Hepatic stellate cell (primary cell): ENCODE data around the gene PKDCC.
"Not testable (repeated sequence)": the region's sequence is repeated elsewhere in the genome, so short reads cannot be mapped to it uniquely, and the experiment has no call there.

Source experiments
- DNase-seq: peaks from one replicate; pipeline ENCODE4 v3.0.0; 2011; ENCODE audit warnings: low spot score

The PKDCC gene

DNA sequence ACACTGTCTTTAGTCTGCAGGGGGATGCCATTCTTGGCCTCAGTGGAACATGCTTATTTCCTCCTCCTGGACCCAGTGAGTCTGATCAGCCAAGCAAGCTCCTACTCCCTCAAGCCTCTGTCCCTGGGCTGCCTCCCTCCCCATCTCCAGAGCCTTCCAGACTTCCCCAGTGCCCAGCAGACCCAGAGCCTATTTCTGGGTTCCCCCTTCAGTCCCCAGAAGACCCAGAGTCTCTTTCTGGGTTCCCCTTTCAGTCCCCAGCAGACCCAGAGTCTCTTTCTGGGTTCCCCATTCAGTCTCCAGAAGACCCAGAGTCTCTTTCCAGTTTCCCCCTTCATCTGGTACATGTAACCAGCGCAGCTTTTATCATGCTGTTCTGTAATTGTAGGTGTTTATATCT, 17.0 kb upstream of the PKDCC start:
- no peak for DNase-seq

DNA sequence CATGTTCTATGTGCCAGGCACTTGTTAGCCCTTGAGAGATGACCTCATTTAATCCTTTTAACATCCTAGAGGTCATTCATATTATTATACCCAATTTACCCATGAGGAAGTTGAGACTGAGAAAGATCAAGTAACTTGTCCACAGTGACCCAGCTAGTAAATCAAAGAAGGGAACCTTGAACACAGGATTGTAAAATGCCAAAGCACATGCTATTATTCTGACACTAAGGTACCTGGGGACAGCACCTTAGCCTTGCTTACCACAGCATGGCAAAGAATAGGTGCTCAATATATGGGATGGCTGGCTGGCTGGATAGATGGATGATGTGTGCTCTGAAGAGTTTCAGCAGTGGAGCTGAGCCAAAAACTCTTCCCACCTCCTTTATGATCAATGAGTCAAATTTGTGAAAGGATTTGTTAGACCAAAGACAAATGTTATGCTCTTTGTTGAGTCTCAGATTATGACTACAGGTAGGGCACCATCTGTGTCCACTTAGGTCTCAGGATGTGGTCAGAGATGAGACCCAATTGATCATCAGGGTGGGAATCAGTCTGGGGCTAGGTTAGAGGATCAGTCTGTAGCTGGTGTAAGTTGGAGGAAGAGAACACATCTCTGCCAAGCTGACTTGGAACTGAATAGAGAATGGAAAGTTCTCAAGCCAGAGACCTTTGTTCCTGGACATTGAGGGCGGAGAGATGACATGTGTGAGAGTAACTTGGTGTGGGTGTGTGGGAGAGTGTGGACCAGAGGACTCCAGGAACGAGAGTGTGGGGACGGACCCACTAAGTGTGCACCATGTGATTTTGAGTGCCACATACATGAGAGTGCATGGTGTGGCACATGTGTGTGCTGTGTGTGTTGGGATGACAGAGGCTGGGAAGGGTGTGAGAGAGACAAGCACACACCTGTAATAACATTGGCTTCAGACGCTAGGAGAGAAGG, 16.3 kb upstream of the PKDCC start:
- DNase-seq = no peak

DNA sequence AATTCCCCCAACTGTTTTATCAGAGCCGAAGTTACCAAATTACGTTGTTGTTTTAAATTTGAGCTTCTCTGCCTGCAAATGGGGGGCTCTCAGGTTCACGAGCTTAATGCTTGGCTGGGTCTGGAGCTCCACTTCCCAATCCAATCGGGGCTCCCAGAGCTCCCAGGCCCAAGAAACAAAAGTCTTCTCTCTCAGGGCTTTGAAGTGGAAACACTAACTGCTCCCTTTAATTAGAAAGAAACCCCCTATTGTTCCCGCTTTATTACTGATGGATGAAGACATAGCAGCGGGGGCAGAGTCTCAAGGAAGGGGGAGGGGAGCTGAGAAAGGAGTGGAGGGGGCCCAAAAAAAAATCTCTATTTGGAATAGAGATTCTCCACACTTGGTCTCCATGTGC, 15.6 kb upstream of the PKDCC start:
- no peak for DNase-seq

DNA sequence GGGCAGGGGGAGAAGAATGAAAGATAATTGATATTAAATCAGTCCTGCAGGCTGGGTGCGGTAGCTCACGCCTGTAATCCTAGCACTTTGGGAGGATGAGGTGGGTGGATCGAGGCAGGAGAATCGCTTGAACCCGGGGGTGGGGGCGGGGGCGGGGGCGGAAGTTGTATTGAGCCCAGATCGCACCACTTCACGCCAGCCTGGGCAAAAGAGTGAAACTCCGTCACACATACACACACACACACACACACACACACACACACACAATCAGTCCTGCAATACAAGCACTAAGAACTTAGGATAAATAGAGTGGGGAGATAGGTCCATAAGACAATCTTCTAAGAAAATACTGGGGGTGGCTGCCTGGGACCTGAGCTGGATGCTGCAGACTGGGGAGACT, 15.1 kb upstream of the PKDCC start:
- no peak for DNase-seq

DNA sequence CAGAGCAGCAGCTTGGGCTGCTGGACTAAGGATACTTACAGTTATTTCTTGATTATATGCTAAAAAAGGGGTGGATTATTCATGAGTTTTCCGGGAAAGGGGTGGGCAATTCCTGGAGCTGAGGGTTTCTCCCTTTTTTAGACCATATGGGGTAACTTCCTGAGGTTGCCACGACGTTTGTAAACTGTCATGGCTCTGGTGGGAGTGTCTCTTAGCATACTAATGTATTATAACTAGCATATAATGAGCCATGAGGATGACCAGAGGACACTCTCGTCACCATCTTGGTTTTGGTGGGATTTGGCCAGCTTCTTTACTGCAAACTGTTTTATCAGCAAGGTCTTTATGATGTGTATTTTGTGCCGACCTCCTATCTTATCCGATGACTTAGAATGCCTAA, 13.7 kb upstream of the PKDCC start:
- DNase-seq = not testable (repeated sequence)

DNA sequence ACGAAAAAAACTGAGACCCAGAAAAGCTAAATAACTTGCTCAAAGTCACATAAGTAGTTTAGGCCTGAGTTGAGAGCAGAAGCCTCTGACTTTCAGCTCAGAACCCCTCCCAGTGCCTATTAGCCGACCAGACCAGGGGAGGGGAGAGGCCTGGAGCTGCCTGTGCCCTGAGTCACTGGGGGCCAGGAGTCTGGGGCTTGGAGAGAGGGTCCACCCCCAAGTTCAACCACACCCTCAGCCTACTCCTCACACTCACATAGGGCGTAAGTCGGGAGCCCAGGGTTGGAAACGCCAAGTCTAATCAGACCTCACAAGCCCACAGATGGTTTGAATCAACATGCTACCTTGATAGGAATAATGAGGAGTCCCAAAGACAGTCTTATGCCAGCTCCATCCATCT, 12.6 kb upstream of the PKDCC start:
- no peak for DNase-seq

DNA sequence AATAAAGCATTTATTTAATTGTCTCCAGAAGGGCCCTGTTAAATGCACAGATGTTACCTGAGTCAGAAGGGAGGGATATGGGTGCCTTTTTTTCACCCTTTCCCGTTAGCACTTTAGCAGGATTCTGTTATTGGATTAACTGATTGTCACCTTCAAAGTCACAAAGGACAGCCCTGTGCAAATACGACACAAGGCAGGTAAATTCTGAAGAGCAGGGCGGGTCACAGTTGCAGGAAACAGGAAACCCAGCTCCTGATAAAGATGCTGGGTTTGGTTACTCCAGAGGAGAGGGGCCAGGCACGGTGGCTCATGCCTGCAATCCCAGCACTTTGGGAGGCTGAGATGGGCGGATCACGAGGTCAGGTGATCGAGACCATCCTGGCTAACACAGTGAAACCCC, 11.4 kb upstream of the PKDCC start:
- no peak for DNase-seq

DNA sequence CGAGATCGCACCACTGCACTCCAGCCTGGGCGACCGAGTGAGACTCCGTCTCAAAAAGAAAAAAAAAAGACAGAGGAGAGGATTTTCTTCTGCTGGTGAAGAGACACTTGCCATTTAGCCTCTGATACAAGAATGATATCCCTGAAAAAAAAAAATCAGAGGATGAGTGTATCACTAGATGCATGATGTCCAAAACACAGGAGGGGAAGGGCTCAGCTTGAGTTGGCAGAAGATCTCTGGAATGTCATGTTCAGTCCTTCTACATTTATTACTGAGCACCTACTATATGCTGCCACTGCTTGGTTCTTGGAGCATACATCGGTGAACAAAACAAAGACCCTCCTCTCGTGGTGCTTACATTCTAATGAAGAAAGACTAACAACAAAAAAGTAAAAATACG, 10.9 kb upstream of the PKDCC start:
- no peak for DNase-seq

DNA sequence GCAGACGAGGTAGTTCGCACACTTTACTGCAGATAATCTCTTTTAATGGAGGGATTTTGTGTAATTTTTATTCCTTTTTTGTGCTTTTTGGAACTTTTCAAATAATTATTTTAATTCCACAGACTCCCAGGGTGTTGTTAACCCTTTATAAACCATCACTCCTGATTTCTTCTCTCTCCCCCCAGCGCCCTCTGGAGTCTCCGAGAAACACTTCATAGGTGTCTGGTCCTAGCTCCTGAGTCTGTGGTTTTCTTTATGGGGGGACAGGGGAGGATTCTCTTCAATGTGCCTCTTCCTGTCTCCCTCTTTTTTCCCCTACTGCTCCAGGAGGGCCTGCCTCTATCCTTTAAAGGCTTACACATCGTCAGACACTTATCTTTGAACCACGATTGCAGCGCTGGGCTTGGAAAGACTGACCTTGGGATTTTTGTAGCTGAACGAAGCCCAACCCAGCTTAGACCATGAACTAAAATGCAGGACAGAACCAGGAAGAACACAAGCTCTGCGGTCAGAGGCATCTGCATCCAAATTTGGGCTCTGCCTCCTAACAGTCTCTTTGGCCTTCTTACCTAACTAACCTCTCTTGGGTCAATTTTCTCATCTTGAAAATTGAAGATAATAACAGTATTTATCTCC, 7.1 kb upstream of the PKDCC start:
- DNase-seq = no peak

DNA sequence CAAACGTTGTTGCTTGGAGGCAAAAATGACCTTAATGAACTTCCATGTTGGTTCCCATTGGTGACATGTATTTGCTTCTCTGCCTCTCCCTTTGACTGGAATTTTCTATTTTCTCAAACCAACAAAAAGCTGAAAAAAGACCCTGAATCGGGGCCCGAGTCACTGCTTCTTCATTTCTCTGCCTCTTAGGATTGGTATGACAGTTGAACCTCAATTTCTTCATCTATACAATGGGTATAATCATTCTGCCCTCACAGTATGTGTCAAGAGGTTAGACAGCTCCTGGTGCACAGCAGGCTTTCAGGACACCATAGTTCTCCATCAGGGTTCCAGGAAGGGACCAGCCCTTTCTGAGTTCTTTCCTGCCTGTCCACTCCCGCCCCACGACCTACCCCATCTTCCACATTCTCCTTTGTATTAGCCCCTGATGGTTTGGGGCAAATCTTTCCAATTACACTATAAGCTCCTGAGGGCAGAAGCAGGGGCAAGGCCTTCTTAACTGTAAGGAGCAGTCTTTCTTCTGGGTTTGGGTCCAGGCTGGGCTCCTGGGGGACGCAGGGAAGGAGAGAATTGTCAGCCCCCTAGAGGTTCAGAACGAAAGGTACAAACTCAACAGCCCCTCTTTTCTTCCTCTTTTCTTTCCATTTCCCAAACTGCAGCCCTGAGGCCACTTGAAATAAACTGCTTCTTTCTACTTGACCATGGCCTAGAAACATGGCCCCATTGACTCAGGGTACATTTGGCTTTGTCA, 6.3 kb upstream of the PKDCC start:
- DNase-seq = no peak

DNA sequence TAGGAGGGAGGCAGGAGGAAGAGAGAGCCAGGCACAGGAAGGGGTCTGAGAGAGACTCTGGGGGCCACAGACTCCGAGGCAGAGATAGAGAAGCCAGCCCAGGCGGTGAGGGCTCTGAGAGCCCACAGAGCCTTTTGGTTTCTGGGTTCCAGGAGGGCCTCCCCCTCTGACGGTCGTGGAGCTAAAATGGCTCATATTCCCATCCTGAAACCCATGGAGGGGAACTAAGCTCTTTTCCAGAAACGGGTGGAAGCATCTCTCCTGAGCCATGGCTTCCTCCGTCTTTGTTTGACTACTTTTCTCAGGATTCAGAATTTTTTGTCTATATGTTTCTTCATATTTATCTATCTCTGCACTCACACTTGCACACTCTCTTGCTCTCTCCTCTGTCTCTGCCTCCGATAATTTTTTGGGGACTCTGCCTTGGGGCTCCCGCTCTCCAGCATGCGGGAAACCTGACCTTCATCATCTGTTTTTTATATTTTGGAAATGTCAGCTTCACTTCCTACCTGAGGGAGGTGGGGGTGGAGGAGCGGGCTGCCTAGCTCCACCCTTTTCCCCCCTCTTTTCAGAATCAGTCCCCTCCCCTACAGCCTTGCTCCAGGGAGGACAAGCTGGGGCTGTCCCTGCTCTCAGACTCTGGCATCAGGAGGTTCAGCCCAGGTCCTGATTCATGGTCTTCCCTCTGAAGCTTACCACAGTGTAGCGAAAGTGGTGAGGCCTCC, 5.0 kb upstream of the PKDCC start:
- DNase-seq = no peak

DNA sequence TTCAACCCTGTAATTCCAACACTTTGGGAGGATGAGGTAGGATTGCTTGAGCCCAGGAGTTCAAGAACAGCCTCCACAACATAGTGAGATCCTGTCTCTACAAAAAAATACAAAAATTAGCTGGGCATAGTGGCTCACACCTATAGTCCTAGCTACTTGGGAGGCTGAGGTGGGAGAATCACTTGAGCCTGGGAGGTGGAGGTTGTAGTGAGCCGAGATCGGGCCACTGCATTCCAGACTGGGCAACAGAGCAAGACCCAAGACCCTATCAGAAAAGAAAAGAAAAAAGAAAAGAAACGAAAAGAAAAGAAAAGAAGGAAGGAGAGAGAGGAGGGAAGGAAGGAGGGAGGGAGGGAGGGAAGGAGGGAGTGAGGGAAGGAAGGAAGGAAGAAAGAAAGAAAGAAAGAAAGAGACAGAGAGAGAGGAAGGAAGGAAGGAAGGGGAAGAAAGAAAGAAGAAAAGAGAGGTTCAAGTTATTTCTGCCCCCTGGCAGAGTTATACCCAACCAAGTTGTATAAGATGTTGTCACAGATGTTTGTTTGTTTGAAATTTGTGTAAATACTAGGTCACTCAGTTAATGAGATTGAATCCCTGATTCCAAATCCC, 3.9 kb upstream of the PKDCC start:
- no peak for DNase-seq

DNA sequence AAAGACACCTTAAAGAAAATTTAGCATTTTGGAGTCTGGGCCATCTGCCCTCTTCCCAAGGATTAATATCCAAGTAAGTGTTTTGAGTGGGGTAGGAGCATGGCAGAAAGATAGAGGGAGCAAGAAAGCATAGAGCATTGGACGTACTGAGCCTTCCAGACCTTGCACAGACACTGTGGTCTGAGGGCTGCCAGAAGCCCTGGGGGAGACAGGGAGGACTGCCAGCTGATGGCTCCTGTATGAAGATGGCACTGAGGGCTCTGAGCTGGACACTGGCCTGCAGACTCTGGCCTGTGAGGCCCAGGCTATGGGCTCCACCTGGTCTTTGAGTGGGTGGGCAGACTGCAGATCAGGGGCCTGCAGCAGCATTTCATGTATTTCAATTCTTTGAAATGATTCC, 2.9 kb upstream of the PKDCC start:
- no peak for DNase-seq

DNA sequence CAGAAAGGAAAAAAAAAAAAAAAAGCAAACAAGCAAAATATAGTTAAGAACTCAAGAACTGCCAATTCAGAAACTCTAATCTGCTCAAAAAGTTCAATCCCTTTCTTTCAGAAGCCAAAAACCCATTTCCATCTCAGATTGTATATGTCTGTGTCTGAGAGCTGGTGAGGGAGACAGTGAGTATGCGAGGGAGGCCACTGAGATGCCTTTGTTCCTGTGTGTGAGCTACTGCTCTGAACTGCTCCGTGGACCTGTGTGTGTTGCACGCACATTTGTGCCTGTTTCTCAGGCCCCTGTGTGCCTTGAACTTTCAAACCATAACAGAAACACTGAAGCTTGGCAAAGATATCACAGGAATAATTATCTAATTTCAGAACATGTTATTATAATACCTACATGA, 2.5 kb upstream of the PKDCC start:
- DNase-seq = no peak

DNA sequence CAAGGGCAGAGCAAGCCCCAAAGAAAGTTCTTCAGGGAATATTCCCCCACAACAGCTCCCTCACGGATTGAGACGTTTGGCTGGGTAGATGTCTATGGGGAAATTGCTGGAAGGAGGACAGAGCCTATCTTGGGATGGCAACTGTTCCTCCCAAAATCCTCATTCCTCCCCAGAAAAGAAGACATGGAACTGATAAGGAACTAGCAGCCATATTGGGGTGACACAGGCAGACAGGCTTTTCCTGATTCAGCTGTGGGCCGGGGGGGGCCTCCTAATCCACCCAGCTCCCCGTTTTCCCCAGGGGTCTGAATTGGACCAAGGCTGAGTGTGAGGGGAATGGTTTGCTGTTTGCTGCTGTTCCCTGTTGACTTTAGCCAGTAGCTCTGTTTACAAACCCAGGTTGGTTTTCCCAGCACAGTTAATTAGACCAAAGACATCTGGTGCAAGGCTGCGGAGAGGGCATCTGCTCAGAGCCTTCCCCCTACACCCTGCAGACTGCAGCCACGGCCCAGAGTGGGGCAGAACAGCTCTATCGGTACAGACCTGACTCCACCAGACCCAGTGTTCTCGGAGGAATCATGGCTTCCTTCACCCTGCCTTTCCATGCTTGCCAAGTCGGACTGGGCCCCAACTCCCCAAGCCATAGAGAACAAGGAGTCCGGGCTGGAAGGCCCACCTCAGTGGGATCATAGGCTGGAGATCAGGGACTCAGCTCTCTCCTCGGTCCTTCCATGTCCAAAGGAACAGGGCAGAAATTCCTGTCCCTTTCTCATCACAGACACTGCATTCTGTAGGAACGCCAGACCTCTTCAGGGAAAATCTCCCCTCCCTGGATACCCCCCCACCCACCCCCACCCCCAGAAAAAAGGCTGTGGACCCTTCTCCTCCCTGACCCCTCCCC, 1.7 kb upstream of the PKDCC start:
- no peak for DNase-seq

DNA sequence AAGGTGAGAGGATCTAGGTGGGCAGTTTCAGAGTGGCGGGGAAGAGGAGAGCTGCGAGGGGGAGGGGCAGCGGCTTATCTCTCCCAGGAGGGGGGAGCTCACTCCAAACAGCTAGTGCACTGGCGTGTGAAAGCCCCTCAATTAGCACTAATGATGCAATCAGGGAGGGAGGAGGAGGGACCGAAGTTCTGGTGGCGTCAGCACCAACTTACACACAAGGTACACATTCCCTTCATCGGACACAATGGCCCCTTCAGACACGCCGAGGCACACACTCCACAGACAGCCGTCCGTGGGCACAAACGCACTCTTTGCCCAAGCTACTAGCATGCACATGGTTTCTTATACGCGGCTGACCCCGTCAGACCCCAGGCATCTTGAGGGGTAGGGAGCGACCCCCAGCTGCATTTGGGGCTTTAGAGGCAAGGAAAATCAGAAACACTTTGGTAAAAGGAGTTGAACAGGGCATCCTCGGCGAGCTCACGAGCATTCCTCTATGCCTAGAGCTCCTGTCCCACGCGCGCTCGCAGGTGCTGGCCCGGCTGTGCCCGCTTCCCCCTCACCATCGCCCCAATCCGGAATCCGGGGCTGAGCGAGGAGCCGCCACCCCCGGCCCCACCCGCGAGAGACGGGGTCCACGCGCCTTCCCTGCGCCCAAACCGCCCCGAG, 868 bp upstream of the PKDCC start:
- DNase-seq = no peak

DNA sequence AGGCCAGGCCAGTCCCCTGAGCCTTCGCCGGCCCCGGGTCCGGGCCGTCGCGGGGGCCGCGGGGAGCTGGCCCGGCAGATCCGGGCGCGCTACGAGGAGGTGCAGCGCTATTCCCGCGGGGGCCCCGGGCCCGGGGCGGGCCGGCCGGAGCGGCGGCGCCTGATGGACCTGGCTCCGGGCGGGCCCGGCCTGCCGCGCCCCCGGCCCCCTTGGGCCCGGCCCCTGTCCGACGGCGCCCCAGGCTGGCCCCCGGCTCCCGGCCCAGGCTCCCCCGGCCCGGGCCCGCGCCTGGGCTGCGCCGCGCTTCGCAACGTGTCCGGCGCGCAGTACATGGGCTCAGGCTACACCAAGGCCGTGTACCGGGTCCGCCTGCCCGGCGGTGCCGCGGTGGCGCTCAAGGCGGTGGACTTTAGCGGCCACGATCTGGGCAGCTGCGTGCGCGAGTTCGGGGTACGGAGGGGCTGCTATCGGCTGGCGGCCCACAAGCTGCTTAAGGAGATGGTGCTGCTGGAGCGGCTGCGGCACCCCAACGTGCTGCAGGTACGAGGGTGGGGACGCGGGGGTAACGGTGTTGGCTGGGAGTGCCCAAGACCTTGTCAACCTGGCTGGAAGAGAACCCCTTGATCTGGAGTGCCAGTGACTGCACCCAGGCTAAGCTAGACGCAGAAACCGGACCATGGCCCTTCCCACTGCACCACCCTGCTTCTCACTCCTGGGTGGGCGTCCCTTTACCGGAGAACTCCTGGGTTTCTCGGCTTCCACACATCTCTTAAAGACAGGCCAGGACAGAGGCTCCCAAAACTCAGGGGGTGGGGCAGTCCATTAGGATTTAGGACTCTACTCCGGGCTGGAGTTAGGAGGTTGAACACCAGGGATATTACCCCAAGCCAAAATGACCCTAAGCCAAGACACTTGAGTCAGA, 739 bp downstream of the PKDCC start:
- peak; percentile 50 for DNase-seq

DNA sequence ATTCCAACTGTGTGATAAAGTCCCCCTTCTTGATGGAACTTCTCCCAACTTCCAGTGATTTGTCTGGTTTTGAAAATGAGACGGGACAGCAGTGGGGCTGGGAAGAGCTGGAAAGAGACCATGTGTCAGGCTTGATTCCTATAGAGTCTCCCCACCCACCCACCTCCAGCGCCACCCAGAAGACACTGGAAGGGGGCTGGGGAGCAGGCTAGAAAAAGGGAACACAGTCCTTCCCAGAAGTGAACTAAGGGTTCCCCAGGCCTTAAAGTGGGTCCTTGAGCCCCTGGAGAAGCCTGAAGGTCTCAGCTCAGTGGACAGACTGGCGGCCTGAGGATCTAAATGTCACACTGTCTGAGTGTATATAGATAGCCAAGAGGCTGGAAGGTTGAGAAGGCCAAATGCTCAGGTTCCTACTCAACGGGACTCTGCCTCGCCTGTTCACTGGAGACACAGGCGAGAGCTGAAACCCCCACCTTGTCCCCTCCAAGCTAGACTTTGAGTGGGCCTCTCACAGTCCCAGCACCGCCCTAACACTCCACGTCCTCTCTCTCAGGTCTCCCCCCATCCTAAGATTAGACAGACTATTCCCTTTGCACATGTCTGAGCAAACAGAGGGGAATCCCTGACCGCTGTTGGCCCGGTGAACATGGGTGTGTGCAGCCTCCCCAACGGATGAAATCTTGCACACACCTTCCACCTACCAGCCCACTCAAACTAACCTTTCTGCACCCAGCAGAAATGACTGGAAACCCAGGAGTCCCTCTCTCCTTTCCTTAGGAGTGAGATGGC, 1.6 kb downstream of the PKDCC start:
- no peak for DNase-seq
